Neural cell (in vitro differentiated cells): ENCODE results near the gene GPR87. TPM values are rescaled to one million over a fixed set of nuclear protein-coding genes. Genes with fewer than 3 reads are reported as not detected.

ENCODE experiments used
- H2AFZ ChIP-seq: fragments of 200-600, 300-800 bp; sonication (generic), shearing (Covaris generic); 2 replicates; pipeline ENCODE4 v1.6.0; 2014; ENCODE audit warnings: low read depth, mild to moderate bottlenecking, antibody characterized with exemption, low read length, moderate library complexity
- H3F3A ChIP-seq: fragments of 200-600 bp; shearing (Covaris generic); 2 replicates; pipeline ENCODE4 v1.6.1; 2016; ENCODE audit warnings: mild to moderate bottlenecking, moderate library complexity, mixed read lengths, antibody characterized with exemption, low read length; ENCODE audit not compliant: insufficient read depth, poor library complexity, severe bottlenecking
- H3K27ac ChIP-seq: fragments of 200-600, 300-800 bp; sonication (generic), shearing (Covaris generic); 2 replicates; pipeline ENCODE4 v1.5.1; 2014; ENCODE audit warnings: mild to moderate bottlenecking, low read length, moderate library complexity
- H3K27me3 ChIP-seq: fragments of 300-800, 200-600 bp; sonication (generic), shearing (Covaris generic); 2 replicates; pipeline ENCODE4 v1.6.0; 2014; ENCODE audit warnings: mild to moderate bottlenecking, low read depth, low read length, moderate library complexity; ENCODE audit not compliant: insufficient read depth
- H3K36me3 ChIP-seq: fragments of 300-800, 200-600 bp; sonication (generic), shearing (Covaris generic); 2 replicates; pipeline ENCODE4 v1.5.1; 2014; ENCODE audit warnings: mild to moderate bottlenecking, antibody characterized with exemption, low read length, moderate library complexity; ENCODE audit not compliant: insufficient read depth
- H3K4me2 ChIP-seq: fragments of 300-800, 200-600 bp; sonication (generic), shearing (Covaris generic); 2 replicates; pipeline ENCODE4 v1.6.0; 2014; ENCODE audit warnings: mild to moderate bottlenecking, low read length
- H3K4me3 ChIP-seq: fragments of 300-800, 200-600 bp; sonication (generic), shearing (Covaris generic); 2 replicates; pipeline ENCODE4 v1.5.1; 2014; ENCODE audit warnings: mild to moderate bottlenecking, low read length, moderate library complexity
- H3K79me2 ChIP-seq: fragments of 200-600 bp; shearing (Covaris generic); replicated peaks from 2 replicates; pipeline ENCODE4 v1.6.0; 2014; ENCODE audit warnings: mild to moderate bottlenecking, low read length, moderate library complexity; ENCODE audit not compliant: insufficient read depth
- H3K9ac ChIP-seq: fragments of 300-800, 200-600 bp; sonication (generic), shearing (Covaris generic); 2 replicates; pipeline ENCODE4 v1.6.1; 2016; ENCODE audit warnings: mild to moderate bottlenecking, low read length, mixed read lengths
- H3K9me2 ChIP-seq: fragments of 200-600 bp; shearing (Covaris generic); 2 replicates; pipeline ENCODE4 v1.6.1; 2016; ENCODE audit warnings: mild to moderate bottlenecking, low read length, mixed read lengths; ENCODE audit not compliant: insufficient read depth
- H3K9me3 ChIP-seq: fragments of 200-600, 300-800 bp; sonication (generic), shearing (Covaris generic); 2 replicates; pipeline ENCODE4 v1.6.1; 2016; ENCODE audit warnings: mild to moderate bottlenecking, mixed run types, low read length, moderate library complexity, mixed read lengths
- H4K20me1 ChIP-seq: fragments of 200-600 bp; shearing (Covaris generic); 2 replicates; pipeline ENCODE4 v1.6.1; 2016; ENCODE audit warnings: mild to moderate bottlenecking, mixed run types; ENCODE audit not compliant: insufficient read depth
- EP300 ChIP-seq: fragments of 450-650 bp; conservative IDR thresholded peaks from 2 replicates; pipeline ENCODE4 v1.6.1; 2014; ENCODE audit warnings: antibody characterized with exemption, mild to moderate bottlenecking, moderate library complexity; ENCODE audit not compliant: poor library complexity, severe bottlenecking
- EZH2 ChIP-seq: fragments of 200-600, 300-800 bp; shearing (Covaris generic), sonication (generic); IDR thresholded peaks from 2 replicates; pipeline ENCODE4 v1.6.1; 2014; ENCODE audit warnings: antibody characterized with exemption, low read length, borderline replicate concordance, mild to moderate bottlenecking; ENCODE audit not compliant: insufficient read depth, poor library complexity, severe bottlenecking
- MXI1 ChIP-seq: fragments of 450-650 bp; conservative IDR thresholded peaks from 2 replicates; pipeline ENCODE4 v1.6.1; 2014; ENCODE audit warnings: antibody characterized with exemption, mild to moderate bottlenecking; ENCODE audit not compliant: poor library complexity, severe bottlenecking
- POLR2AphosphoS5 ChIP-seq: IDR thresholded peaks from 2 replicates; pipeline ENCODE4 v1.6.1; 2012
- RAD21 ChIP-seq: fragments of 450-650 bp; conservative IDR thresholded peaks from 2 replicates; pipeline ENCODE4 v1.6.1; 2014; ENCODE audit warnings: antibody characterized with exemption, mild to moderate bottlenecking, moderate library complexity
- SMC3 ChIP-seq: fragments of 450-650 bp; conservative IDR thresholded peaks from 2 replicates; pipeline ENCODE4 v1.6.1; 2014; ENCODE audit warnings: antibody characterized with exemption, mild to moderate bottlenecking, moderate library complexity; ENCODE audit not compliant: poor library complexity
- TAF1 ChIP-seq: IDR thresholded peaks from 2 replicates; pipeline ENCODE4 v1.6.1; 2012; ENCODE audit warnings: low read depth
- polyA plus RNA-seq: library from polyadenylated mRNA; depleted of rRNA; stranded (reverse); fragments of >200 nt; gene quantifications from 2 replicates; pipeline ENCODE4 v1.2.3, GENCODE V29; 2014
- TF ChIP-seq, protein P1 (sequence below): fragments of 450-650 bp; IDR thresholded peaks from 2 replicates; pipeline ENCODE4 v1.5.1; 2014; ENCODE audit warnings: antibody characterized with exemption, mild to moderate bottlenecking, moderate library complexity; ENCODE audit not compliant: poor library complexity, severe bottlenecking
- TF ChIP-seq, protein P2 (sequence below): IDR thresholded peaks from 2 replicates; pipeline ENCODE4 v1.6.1; 2012; ENCODE audit warnings: borderline replicate concordance

The GPR87 gene
- polyA plus RNA-seq, 1 donor from 2014 or later = not detected

DNA sequence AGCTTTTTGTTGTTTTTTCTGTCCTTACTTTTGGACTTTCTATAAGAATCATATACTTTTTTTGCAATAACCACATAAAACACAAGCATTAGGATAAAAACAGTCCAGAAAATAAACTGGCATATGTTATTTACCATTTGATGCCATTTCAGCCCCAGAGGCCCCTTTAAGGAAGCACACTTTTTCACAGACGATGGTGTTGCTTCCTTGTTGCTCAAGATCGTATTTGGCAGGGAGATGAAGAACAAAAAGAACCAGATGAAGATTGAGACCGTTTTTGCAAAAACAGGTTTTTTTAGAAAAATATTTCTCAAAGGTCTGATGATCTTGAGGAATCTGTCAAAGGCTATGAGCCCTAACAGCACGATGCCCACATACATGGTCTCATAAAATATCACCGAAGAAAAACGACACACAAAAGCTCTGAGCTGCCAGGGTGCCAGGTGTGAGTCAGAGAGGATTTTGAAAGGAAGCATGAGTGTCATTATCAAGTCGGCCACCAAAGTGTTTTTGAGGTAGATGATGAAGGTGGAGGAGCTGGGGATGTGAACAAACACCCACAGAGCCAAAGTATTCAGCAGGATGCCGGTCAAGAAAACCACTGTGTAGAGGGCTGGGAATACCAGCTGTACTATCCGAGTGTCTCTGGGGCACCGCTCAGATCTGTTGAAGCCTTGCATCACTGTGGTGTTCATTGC, 11.8 kb upstream of the GPR87 start:
- Histone ChIP-seq H2AFZ (no peak overlapping the region), H3K4me3 (no peak overlapping the region), H3K27me3 (no peaks in the 10 kb centered on the region), H3K4me2 (no peak overlapping the region), H3K9ac (no peak overlapping the region), H4K20me1 (peaks cover 4% of the 10 kb centered on the region), H3K27ac (no peak overlapping the region), H3K36me3 (no peaks in the 10 kb centered on the region), H3K9me3 (no peaks in the 10 kb centered on the region), H3F3A (no peaks in the 10 kb centered on the region), H3K9me2 (no peaks in the 10 kb centered on the region), H3K79me2 (no peaks in the 10 kb centered on the region)
- no peak for TF ChIP-seq POLR2AphosphoS5
- TF ChIP-seq MXI1 = no peak
- TF ChIP-seq RAD21 = no peak
- TF ChIP-seq SMC3 = no peak
- TF ChIP-seq, protein P1, sequence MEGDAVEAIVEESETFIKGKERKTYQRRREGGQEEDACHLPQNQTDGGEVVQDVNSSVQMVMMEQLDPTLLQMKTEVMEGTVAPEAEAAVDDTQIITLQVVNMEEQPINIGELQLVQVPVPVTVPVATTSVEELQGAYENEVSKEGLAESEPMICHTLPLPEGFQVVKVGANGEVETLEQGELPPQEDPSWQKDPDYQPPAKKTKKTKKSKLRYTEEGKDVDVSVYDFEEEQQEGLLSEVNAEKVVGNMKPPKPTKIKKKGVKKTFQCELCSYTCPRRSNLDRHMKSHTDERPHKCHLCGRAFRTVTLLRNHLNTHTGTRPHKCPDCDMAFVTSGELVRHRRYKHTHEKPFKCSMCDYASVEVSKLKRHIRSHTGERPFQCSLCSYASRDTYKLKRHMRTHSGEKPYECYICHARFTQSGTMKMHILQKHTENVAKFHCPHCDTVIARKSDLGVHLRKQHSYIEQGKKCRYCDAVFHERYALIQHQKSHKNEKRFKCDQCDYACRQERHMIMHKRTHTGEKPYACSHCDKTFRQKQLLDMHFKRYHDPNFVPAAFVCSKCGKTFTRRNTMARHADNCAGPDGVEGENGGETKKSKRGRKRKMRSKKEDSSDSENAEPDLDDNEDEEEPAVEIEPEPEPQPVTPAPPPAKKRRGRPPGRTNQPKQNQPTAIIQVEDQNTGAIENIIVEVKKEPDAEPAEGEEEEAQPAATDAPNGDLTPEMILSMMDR = no peak
- TF ChIP-seq EZH2 = no peak
- no peak for TF ChIP-seq EP300
- no peak for TF ChIP-seq TAF1
- TF ChIP-seq, protein P2, sequence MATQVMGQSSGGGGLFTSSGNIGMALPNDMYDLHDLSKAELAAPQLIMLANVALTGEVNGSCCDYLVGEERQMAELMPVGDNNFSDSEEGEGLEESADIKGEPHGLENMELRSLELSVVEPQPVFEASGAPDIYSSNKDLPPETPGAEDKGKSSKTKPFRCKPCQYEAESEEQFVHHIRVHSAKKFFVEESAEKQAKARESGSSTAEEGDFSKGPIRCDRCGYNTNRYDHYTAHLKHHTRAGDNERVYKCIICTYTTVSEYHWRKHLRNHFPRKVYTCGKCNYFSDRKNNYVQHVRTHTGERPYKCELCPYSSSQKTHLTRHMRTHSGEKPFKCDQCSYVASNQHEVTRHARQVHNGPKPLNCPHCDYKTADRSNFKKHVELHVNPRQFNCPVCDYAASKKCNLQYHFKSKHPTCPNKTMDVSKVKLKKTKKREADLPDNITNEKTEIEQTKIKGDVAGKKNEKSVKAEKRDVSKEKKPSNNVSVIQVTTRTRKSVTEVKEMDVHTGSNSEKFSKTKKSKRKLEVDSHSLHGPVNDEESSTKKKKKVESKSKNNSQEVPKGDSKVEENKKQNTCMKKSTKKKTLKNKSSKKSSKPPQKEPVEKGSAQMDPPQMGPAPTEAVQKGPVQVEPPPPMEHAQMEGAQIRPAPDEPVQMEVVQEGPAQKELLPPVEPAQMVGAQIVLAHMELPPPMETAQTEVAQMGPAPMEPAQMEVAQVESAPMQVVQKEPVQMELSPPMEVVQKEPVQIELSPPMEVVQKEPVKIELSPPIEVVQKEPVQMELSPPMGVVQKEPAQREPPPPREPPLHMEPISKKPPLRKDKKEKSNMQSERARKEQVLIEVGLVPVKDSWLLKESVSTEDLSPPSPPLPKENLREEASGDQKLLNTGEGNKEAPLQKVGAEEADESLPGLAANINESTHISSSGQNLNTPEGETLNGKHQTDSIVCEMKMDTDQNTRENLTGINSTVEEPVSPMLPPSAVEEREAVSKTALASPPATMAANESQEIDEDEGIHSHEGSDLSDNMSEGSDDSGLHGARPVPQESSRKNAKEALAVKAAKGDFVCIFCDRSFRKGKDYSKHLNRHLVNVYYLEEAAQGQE = no peak

DNA sequence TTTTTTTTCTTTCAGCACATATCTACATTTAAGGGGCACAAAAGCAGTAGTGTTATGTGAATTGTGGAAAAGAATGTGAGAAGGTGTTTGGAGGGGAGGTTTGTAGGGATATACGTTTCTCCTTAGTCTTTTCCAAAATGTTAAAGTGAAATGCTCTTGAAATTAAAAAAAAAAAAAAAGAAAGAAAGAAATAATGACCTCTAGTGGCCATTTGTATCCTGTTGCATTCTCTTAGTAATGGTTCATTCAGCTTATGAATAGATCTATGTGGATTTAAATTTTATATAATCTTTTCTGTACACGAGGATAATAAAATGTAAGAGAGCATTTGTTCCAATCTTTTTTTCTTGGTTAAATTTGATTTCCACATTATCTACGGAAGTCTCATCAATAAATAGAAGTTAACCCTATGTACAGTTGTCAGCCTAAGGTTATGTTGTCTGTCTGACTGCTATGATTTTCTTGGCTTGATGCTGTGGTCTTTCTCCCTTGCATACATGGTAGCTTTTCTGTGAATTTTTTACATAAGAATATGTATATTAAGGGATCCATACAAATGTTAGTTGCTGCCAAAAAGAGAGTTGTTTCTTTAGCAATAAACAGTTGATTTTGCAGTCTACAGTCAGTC, 11.1 kb upstream of the GPR87 start:
- Histone ChIP-seq H2AFZ (no peak overlapping the region), H3K36me3 (no peaks in the 10 kb centered on the region), H3K27ac (no peak overlapping the region), H3K79me2 (no peaks in the 10 kb centered on the region), H4K20me1 (peaks cover 4% of the 10 kb centered on the region), H3F3A (no peaks in the 10 kb centered on the region), H3K4me2 (no peak overlapping the region), H3K27me3 (no peaks in the 10 kb centered on the region), H3K9me2 (no peaks in the 10 kb centered on the region), H3K9ac (no peak overlapping the region), H3K9me3 (no peaks in the 10 kb centered on the region), H3K4me3 (no peak overlapping the region)
- TF ChIP-seq, protein P1 = peak; percentile 53
- no peak for TF ChIP-seq POLR2AphosphoS5
